ENCODE measurements around the gene CEP83.
A peak's percentile ranks its signal among the peaks of the same experiment; 100 is the strongest.

The CEP83 gene

DNA sequence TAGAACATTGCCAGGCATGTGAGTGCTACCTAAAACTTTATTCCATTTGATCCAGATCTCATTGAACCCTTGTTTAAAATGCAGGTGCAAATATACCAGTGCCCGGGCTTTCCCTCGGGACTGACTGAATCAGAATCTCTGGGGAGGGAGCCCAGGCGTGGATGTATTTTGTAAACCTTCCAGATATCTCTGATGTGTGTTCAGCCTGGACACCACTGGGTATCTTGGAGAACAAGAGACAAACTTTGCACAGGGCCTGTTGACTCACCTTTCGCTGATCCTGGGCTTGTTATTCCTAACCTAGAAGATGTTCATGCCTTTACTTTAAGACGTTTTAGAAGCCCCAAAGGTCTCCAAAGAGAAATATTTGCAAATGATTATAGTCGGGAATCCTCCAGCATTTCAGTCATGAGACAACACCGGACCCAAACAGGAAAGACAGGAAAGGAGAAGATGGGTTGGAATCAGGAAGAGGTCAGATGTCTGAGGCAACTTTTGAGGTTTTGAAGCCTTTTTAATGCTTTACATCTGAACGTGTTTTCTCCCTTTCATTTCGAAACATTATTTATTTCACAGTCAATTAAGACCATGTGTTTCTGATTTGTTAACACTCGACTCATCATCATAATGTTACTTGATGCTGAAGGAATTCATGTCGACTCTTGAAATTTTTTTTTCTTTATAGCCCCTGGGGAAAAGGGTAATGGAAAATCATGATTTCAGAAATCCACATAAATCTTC, 192.7 kb downstream of the CEP83 start:
- DNase-seq: peak; percentile 93

DNA sequence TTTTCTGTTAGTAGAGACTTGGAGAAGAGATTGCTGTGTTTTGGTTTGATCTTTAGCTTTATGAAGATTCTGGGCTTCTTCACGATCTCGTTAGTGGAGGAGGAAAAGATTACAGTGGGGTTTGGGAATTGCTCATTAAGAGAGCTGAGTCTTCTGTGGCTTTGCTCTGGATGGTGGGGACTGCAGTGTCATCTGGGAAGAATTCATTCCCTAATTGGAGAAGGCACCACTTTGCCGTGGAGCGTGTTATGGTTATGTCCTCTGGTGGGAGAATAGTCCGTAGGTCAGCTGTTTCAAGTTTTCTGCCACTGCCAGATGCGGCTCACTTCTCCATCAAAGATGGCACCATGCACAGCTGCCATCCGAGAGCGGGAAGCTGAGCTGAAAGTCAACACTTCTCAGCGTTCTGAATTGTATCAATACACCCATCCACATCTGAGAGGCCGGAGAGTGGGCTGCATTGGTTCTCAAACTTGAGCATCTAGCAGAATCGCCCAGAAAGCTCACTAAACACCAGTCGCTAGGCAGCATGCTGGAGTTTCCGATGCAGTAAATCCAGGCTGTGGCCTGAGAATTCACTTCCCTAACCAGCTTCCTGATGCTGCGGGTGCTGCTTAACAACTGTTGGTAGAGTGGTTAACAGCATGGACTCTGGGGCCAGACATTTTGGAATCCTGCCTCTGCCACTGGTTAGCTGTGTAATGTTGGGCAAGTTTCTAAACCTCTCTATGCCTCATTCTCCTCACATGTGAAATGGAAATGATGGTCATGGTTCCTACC, 193.5 kb downstream of the CEP83 start:
- peak; percentile 80 for DNase-seq

DNA sequence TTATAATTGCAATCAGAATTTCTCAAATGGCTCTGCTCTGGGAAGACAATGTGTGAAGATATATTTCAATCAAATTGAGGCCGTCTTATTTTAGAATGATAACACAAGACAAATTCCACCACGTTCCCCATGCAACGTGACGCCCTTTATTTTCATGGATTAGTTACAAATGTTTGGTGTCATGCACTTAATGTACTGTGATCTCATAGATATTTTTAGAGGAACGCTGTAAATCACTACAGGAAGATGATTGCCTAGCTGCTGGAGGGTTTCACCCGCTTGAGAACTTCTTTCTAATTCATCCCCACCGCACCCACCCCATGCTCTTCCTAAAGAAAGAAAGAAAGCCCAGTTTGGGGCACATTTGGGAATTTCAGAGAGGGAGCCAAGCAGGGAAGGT, 194.1 kb downstream of the CEP83 start:
- peak; percentile 74 for DNase-seq

DNA sequence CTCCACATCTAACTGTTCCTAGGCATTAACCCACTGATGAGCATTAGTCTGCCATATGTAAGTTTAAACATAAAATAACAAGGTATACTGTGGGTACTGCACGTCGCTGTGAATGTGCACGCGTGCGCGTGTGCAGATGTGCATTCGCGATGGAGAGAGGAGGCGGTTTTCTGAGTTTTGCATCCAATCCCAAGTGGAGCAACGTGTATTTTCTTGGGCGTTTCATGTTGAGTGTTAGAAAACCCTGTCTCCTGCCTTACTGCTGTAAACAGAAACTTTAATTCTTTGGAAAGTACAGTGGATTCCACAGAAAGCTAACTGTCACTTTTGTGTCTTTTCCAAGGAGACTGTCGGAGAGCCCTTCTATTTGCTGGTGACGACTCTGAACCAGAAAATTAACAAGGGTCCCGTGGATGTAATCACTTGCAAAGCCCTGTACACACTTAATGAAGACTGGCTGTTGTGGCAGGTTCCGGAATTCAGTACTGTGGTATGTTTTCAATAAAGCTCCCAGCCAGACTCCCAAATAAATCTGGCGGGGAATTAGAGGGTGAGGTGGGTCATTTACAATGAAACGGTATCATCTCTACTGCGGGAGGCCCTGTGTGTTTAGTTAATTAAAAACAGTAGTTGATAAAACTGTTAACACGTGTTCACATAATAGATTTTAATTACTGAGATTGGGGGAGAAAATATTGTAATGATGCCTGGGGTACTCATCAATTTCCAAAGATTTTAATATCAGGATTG, 194.8 kb downstream of the CEP83 start:
- DNase-seq: peak; percentile 43

DNA sequence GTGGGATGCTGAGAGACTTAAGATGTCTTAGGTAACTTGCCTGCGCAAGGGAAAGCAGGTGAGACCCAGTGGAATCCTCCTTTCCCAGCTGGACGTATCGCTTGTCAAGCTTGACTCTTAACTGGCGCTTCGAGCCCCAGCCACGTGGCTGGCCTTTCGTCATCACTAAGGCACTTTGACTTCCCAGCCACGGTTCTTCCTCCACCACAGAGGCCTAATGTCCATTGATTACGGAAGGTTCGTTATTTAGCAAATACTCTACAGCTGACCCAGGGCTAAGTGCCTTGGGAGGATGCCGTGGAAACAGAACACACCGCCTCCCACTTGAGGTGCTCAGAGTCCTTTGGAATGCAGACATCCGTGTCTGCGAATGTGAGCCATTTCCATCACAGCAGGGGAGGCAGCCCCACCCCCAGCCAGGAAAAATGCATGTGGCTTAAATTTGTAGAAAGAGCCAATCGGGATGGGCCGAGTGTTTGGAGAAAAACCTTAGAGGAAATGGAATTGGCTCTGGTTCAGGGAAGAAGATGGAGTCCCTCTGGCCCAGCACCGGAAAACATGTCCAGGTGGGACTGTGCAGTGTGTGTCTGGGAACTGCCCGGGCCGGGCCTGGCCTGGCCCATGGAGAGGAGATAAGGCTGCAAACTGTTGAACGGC, 195.6 kb downstream of the CEP83 start:
- peak; percentile 94 for DNase-seq

DNA sequence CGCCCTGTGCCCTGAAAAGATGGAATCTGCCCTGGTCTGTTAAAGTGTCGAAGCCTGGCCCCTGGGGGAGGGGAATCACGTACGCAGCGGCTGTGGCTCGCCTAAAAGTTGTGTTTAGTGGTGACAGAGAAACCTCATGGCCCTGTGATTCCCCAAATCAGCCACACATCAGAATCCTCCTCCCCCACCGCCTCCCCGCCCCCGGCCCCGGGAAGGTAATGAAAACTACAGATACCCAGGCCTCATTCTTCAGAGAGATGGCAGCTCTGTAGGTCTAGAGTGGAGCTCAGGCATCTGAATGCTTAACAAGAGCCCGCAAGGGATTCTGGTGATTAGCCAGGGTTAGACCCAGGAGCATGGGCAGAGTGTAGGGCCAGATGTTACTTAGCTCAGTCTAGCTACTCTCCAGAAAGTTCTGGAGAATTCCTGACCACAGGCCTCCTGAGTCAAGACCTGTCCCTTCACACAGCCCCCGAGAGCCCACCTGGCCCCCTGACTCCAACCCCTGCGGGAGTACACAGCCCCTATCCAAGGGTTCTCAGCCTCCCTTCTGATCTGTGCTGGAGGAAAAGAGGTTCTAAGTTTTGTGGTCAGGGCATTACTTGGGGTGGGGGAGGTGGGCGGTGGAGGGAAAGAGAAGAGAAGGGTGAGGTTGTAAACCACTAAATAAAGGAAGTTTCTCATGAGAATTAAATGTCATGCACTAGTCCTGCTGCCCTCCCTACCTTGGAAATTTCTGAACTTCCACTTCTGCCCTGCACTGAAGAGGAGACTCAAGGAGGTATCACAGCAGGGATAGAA, 196.5 kb downstream of the CEP83 start:
- no peak for DNase-seq

DNA sequence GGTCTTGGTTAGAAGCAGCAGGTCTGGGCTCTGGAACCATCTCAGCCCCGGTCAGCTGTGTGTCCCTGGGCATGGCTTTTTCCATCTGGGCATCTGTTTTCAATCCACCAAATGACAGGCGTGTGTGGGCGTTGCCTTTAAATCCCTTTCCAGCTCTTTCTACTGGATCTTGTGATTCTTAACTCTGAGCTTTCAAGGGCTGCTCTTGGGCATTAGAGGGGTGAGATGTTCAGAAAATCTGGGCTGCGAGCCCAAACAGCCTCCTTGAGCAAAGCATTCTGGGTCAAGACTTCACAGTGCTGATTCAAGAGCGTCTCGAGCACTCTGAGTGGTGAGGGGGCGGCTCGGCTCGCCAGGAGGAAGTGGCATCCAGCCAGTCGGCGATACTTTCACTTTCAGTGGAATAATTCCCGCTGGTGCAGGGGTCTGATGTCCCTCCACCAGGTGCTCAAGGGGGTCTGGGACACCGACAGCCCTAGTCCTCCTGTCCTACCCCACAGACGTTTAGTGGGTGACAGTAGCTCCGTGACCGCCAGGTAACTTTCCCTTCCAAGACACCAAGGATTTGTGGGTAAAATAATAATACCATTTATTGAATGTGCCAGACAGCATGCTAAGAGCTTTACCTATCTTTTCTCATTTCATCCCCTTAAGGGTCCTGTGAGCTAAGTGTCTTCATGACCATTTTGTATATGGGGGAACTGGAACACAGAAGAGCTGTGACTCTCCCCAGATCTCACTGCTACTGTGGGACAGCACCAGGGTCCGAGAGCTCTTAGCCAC, 197.2 kb downstream of the CEP83 start:
- DNase-seq: peak; percentile 97

DNA sequence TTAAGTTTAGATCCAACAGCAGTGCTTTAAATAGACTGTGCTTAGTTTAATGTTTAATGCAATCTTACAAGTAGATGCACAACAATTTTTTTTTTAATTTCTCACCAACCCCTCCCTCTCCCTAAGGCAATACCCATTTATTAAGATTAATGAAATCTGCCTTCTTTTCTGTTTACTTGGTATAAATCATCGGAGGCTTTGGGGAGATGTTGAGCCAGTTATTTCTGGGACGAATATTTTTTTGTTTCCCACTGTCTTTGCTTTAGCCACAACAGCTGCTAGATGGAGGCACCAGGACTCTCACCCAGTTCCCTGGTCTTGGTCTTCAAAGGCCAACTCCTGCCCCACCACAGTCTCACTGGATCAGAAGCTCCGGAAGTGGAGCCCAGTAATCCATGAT, 197.9 kb downstream of the CEP83 start:
- no peak for DNase-seq

DNA sequence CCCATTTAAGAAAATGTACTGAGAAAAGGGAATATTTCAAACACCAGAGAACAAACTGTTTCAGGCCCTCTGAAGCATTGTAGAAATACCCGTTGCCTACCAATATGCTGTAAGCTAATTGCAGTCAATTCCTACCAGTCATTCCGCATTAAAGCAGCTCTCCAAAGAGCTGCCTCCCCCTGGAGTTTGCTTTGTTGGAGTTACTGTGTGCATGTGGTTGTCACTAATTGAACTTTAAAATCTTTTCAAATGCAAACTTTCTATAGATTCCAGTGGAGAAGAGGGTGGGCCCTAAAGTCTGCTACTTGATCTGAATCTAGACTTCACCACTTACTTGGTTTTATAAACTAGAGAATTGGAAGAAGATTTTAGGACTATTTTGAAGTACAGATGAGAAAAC, 198.5 kb downstream of the CEP83 start:
- DNase-seq: no peak

DNA sequence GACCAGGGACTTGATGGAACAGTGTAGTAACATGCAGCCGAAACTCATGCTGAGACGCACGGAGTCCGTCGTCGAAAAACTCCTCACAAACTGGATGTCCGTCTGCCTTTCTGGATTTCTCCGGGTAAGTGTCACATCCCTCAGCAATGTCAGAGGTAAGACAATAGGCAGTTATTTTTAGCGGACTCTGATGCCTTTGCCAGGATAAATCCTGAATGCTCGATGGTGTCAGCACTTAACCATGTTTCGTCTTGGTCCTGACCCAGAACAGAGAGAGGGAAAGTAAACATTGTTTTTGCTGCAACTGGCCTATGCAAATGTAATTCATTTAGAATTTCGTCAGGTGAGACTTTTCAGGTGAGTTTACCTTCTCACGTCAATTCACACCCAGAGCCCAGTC, 198.9 kb downstream of the CEP83 start:
- DNase-seq: no peak

DNA sequence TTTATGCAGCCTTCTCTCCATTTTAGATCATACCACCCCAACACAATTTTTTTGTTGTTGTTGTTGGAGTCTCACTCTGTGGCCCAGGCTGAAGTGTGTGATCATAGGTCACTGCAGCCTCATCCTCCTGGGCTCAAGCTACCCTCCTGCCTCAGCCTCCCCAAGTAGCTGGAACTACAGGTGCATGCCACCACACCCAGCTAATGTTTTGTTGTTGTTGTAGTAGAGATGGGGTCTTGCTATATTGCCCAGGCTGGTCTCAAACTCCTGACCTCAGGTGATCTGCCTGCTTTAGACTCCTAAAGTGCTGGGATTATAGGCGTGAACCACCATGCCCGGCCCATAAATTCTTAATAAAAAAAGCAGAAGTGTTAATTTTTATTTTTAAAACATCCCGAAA, 199.7 kb downstream of the CEP83 start:
- no peak for DNase-seq

DNA sequence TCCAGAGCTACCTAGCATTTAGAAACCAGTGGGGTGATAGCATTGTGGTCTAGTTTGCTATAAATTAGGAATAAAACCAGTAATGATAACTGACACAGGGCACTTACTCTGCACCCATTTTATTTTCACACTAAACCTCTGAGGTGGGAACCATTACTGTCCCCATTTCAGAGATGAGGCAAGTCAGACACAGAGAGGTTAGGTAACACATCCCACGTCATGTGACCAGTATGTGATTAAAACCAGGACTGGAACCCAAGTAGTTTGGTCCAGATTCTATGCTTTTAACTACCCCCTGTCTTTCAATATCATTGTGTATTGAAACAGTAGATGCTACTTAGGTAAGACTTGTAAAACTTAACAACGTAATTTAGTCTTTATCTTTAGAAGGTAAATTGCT, 201.1 kb downstream of the CEP83 start:
- DNase-seq: no peak
